SK-N-MC (cell line): Measurements from ENCODE around the gene MYOZ2.

Source experiments
- EZH2 ChIP-seq: fragments of 200-600 bp; sonication (generic); IDR thresholded peaks from one replicate; pipeline ENCODE4 v1.6.1; 2017; ENCODE audit warnings: antibody characterized with exemption
- POLR2AphosphoS5 ChIP-seq: IDR thresholded peaks from 2 replicates; pipeline ENCODE4 v1.6.1; 2012; ENCODE audit warnings: mild to moderate bottlenecking, low read depth, low read length, borderline replicate concordance

GRCh38 chr4:119116925-119117900 is 18.4 kb upstream of the MYOZ2 start:
- TF ChIP-seq POLR2AphosphoS5 (no peak), EZH2 (no peak)
